Activated CD4-positive, alpha-beta T cell treated with anti-CD3 and anti-CD28 coated beads, Interleukin-2, amount 50 U/mL, for 16 hours (primary cell): Measurements from ENCODE around the gene C12orf75.
"Not testable (repeated sequence)": the region's sequence is repeated elsewhere in the genome, so short reads cannot be mapped to it uniquely, and the experiment has no call there.

Experiments
- DNase-seq: peaks from one replicate; pipeline ENCODE4 v3.0.0-alpha.2; 2020

The C12orf75 gene

DNA sequence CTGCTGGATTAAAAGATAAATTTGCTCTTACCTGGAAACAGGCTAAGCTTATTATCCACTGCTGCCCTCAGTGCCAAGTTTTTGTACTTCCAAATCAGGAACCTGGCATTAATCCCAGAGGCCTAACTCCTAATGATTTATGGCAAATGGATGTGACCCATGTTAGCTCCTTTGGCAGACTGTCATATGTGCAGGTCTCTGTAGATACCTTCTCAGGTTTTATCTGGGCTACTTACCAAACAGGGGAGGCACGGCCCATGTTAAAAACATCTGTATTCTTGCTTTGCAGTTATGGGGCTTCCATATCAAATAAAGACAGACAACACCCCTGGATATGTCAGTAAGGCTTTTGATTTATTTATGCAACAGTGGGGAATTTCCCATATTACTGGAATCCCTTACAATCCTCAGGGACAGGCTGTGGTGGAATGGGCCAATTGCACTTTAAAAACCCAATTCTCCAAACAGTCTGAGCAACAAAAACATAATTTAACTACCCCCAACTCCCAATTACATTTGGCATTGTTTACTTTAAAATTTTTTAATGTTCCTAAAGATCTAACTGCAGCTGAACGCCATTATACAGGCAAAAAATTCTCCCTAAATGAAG is 19.9 kb upstream of the C12orf75 start:
- not testable (repeated sequence) for DNase-seq

DNA sequence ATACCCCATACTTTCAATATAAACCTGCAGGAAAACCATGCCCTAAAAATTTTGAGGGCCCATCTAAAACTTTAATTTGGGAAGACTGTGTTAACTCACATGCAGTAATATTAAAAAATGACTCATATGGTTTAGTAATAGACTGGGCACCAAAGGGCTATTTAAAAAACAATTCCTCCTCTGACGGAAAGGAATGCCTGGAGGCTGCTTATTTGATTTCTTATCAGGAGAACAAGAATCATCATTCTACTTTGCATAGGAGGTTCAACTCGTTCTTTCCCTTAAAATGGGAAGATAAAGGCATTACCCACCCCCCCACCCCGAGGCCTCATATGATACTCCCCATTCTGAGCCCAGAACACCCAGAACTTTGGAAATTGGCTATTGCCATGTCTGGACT is 18.6 kb upstream of the C12orf75 start:
- not testable (repeated sequence) for DNase-seq

- DNase-seq, result not testable (repeated sequence)
These were observed 16.7 kb upstream of the C12orf75 start for GRCh38 chr12:105313755-105314154.

DNA sequence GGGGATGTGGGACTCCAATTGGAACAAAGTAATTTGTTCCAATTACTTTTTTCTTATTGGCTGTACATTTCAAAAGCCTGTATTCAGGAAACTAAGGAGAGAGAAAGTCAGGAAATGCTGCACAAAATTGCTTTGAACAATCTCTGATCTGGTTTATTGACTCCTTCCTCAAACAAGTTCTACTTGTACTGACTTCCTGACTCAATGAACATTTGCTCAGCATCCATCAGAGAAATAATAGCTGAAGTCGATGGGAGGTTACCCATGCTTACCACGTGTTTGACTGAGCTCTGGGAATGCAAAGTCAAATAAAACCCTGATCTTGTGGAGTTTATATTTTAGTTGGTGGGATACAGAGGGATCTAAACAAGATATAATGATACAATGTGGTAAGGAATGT is 15.4 kb upstream of the C12orf75 start:
- no peak for DNase-seq

DNA sequence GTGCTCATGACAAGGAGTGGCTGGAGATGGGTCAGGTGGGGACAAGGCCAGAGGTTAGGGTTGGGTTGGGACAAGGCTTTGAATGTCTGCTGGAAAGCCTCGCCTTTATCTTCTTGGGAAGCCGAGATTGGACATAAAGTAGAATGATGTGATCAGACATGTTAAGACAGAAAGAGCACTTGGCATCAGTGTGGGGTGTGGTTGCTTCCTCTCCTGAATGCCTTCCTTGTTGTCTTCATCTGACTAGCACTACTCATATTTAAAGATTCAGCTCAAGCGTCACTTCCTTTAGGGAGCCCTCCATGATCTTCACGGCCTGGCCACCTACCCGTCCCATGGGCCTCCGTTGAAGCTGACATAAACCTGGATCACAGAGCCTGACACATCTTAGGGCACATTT is 14.8 kb upstream of the C12orf75 start:
- no peak for DNase-seq

GRCh38 chr12:105316931-105317852 is 13.3 kb upstream of the C12orf75 start:
- no peak for DNase-seq

- no peak for DNase-seq
These were observed 12.4 kb upstream of the C12orf75 start for GRCh38 chr12:105317942-105318621.

- no peak for DNase-seq
These were observed 11.6 kb upstream of the C12orf75 start for GRCh38 chr12:105318651-105319483.

DNA sequence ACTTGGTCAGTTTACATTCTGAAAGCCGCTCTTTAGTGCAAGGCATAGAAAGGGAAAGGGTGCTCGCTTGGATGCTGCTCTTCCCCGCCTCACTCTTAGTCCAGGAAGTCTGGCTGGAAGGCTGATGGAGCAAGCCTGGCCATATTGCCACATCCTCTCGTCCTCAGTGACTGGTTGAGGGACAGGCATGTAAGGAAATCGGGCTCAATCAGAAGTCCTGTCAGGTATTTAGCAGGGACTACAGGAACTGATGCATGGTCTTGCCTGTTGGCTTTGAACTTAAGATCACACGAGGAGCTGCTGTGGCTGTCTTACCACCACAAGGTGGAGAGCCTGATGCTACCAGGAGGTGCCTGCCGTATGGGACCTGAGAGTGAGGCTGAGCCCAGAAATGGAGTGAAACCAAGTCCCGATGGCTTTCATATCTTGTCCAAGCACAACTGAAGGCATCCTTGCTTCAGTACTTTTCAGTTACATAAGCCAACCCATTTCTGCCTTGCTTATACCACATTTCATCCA is 10.7 kb upstream of the C12orf75 start:
- DNase-seq, result no peak

GRCh38 chr12:105321125-105321524 is 9.4 kb upstream of the C12orf75 start:
- no peak for DNase-seq

DNA sequence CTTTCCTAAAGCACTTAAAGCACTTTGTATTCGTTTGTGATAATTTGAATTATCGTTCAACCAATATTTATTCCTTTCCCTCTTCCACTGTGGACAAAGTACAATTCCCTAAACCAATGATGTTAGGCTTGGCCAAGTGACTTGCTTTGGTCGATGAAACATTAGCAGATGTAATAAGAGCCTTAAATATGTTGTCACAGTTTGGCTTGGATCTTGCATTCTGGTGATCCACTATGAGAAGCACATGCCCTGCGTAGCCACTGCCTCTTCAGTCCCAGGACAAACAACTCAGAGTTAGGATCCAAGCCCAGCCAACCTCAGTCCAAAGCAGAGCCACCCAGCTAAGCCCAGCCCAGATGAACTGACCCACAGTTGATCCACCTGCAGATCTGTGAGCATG is 8.4 kb upstream of the C12orf75 start:
- no peak for DNase-seq

DNA sequence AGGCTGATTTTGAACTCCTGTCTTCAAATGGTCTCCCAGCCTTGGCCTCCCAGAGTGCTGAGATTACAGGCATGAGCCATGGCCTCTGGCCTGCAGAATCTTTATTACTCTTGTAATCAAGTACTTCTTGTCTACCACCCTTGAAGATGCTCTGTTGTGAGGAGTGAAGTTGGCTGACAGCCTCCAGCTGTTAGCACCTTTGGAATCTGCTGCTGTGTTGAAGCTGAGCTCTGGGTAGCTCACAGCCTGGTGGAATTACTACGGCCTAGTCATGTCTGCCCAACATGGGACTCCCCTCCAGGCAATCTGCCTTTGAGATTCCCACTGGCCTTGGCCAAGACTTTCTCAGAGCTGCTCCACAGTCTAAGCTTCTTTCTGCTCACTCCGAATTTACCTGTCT is 5.8 kb upstream of the C12orf75 start:
- no peak for DNase-seq

DNA sequence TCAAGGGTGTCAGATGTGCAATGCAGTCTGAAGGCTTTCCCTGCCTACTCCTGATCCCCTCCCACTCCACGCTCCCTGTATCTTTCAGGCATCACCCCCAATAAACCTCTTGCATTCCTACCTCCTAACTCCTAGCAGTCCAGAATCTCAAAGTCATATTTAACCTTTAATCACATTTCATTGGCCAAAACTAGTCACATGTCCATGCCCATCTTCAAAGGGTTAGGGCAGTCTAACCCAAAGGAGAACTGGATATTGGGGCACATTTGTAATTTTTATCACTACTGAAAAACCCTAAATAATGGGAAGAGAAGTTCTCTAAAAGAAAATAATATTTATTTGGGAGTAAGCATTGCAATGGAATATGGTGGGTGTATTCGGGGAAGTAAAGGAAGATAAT is 5.4 kb upstream of the C12orf75 start:
- no peak for DNase-seq

DNA sequence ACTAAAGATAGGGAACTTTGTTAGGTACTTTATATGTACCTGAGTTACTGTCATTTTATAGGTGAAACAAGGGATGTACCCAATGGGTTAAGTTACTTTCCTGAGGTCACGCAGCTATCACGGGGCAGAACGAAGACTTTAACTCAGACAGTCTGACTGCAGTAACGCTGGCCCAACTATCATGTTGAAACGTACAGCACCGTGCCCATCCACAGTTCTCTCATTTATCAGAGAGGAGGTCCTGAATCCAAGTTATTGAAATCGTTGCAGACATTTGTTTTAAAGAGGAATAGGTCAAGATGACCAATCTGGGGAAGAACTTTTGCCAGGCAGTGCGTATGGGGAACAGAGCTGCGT is 587 bp upstream of the C12orf75 start:
- no peak for DNase-seq

DNA sequence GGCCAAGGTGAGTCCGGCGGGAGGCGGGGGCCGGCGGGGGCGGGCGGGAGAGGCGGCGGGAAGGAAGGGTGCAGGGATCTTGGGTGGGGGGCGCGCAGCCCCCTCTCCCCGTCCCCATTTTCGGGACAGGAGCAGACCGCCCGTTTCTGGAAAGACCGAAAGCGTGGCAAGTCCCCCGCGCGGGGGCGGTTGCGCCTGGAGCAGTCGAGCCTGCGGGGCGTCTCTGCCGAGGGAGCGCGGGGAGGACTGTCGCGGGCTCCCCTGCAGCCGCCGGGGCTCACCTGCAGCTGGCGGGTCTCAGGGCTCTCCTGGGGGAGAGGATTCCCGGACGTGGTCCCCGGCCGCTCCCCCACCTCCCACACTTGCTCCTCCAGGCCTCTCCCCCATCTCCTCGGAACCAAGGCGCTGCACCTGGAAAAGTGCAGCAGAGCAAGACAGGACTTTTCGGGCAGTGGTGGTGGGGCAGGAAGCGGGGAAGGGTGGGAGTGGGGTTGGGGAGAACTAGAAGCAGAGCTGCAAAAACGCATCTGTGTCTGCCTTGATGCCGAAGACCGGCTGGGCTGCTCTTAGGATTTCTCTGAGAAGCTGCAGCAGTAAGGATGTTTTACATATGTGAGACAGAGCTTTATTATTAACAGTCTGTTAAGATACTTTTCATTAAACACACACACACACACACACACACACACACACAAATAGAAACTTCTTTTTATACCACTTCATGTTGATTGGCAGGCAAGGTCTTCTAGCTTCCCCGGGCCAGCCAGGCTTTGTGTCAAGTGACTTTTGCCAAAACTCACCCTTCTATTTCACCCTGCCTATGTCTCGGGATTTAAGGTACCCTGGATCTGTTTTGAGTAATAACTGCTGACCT is 677 bp downstream of the C12orf75 start:
- DNase-seq, result peak; percentile 16

- DNase-seq, result peak; percentile 63
These were observed 1.3 kb downstream of the C12orf75 start for GRCh38 chr12:105331805-105332251.

GRCh38 chr12:105332286-105332685 is 1.8 kb downstream of the C12orf75 start:
- DNase-seq, result not testable (repeated sequence)

GRCh38 chr12:105332925-105333324 is 2.4 kb downstream of the C12orf75 start:
- DNase-seq, result no peak

- DNase-seq, result no peak
These were observed 3.5 kb downstream of the C12orf75 start for GRCh38 chr12:105334001-105334400.

GRCh38 chr12:105334582-105334981 is 4.1 kb downstream of the C12orf75 start:
- no peak for DNase-seq

DNA sequence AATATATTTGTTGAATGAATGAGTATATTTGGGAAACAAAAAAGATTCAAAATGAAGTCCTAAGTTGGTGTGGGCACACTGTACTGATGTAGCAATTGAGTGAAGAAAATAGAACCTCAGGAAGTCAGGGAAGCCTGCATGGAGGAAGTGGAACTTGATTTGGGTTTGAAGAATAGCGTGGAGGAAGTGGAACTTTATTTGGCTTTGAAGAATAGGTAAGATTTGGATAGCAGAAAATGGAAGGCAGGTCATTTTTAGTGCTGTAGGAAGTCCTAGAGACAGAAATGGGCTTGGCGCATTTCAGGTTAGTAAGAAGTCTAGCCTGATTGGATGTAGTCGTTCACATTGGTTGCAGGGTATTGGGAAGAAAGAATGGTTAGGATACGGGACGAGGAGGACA is 5.4 kb downstream of the C12orf75 start:
- DNase-seq, result no peak

DNA sequence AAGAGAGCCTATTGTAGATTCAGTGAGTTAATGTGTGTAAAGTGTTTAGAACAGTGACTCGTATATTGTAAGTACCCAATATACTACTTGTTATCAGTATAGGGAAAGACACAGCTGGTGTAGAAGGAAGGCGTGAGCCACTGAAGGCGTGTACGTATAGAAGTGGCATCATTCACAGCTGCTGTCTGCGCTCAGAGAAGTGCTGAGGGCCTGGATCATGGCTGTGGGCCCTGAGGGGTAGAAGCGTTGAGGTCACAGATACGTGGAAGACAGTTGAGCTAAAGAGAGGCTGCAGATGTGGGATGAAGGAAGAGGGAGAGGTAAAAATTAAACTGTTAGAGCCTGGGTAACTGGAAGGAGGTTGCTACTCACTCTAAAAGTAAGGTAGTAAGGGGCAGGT is 5.9 kb downstream of the C12orf75 start:
- no peak for DNase-seq
